ENCODE measurements around the gene CHN2. TPM values are rescaled to one million over a fixed set of nuclear protein-coding genes. Genes with fewer than 3 reads are reported as not detected.

The CHN2 gene
- total RNA-seq, 4 donors from 2014 or later: 8.0 to 9.8 (median 8.9) TPM

DNA sequence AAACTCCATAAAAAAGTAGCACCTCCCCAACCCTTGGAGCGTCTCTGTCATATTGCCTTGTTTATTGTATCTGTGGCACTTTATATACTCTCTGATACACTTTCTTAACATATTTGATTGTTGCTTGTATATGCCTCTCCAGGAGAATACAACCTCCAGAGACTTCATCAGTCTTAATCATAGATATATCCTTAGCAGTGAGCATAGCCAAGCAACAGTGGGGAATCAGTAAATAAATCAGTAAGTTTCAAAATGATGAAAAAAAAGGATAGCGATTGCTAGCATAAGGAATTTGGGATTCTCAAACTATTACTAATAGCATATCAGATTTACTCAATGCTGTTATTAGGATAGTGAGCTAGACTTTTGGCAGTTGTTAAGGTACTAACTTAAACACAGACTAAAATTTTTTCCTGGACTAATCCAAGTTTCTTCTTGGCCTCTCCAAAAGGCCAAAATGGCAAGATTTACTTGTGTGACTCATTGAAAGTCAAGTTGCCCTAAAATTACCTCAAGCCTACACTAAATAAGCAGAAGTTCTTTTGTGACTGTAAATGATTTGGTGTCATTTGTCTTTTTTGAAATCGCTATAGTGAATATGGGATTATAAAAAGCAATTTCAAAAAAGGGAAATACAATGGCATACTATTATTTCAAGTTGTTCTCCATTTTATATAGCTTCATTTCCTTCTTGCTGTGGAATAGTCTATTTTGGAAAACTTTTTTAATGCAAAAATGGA lies 177.9 kb downstream of the CHN2 start:
- WGBS: 59% methylated on average over 3 of the region's 3 CpGs
- intact Hi-C loops (cut with DNase I): no loop called here
- TF ChIP-seq POLR2A (IDR thresholded peaks at IDR 0.05; ENCODE audit: low read depth): no peak
- TF ChIP-seq, protein P1, sequence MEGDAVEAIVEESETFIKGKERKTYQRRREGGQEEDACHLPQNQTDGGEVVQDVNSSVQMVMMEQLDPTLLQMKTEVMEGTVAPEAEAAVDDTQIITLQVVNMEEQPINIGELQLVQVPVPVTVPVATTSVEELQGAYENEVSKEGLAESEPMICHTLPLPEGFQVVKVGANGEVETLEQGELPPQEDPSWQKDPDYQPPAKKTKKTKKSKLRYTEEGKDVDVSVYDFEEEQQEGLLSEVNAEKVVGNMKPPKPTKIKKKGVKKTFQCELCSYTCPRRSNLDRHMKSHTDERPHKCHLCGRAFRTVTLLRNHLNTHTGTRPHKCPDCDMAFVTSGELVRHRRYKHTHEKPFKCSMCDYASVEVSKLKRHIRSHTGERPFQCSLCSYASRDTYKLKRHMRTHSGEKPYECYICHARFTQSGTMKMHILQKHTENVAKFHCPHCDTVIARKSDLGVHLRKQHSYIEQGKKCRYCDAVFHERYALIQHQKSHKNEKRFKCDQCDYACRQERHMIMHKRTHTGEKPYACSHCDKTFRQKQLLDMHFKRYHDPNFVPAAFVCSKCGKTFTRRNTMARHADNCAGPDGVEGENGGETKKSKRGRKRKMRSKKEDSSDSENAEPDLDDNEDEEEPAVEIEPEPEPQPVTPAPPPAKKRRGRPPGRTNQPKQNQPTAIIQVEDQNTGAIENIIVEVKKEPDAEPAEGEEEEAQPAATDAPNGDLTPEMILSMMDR (IDR thresholded peaks at IDR 0.05): no peak
- TF ChIP-seq POLR2AphosphoS5 (IDR thresholded peaks at IDR 0.05): no peak
- TF ChIP-seq EP300 (IDR thresholded peaks at IDR 0.05): no peak

DNA sequence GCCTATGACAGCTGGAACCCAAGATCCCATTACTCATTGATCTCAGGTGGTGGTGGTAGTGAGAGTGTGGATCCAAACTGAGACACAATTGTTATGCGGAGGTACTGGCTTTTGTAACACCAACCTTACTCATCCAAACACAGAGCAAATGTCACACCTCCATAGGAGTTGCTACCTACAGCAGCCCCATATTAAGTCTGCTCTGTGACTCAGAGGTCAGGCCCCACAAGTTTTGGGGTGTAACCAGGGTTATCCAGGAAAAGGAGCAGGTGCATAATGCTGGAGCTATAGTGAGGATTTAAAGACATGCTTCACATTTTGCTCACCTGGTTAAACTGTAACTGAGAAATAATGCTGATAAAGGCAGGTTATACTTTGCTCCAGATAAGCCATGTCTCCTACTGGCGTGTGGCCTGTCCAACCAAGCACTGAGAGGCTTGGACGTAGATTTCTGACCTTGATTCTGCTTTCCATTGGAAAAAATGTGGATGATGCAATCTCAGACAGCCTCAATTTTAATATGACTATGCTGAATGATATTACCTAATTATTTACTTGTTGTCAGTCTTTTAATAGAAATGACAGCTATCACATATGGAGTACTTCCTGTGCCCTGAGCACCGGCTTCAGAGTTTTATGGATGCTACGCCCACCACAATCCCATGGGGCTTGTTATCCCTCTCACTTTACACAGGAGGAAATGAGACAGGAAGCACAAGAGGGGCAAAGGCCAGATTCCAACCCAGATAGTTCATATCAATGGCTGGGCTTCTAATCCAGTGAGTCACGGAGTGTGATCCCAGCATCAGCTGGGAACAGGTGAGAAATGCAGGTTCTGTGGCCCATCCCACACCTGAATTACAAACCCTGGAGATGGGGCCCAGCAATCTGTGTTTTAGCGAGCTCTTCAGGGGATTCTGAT lies 181.3 kb downstream of the CHN2 start:
- H3K36me3 ChIP-seq: no peaks in the 10 kb centered on the region
- H3K27me3 ChIP-seq: no peaks in the 10 kb centered on the region
- no peak for DNase-seq (ENCODE audit: extremely low spot score)
- TF ChIP-seq EP300 (IDR thresholded peaks at IDR 0.05) (no peak), POLR2A (IDR thresholded peaks at IDR 0.05; ENCODE audit: low read depth) (no peak), POLR2AphosphoS5 (IDR thresholded peaks at IDR 0.05) (no peak)
- TF ChIP-seq, protein P1 (IDR thresholded peaks at IDR 0.05): no peak
- H3K4me3 ChIP-seq: no peak overlapping the region
- H3K9me3 ChIP-seq: no peaks in the 10 kb centered on the region
- H3K4me1 ChIP-seq: peaks cover 0 to 8% (median 4%) of the 10 kb centered on the region in 4 donors
- 78% methylated on average over 7 of the region's 7 CpGs for WGBS
- no peak overlapping the region for H3K27ac ChIP-seq (replicated peaks in 1 of 4)
- intact Hi-C loops (cut with DNase I): no loop called here

More for the DNA sequence above, 177.9 kb downstream of the CHN2 start:
- no peak overlapping the region for H3K27ac ChIP-seq (replicated peaks in 1 of 4)
- peaks cover 0 to 16% (median 7%) of the 10 kb centered on the region in 4 donors for H3K4me1 ChIP-seq
- no peaks in the 10 kb centered on the region for H3K9me3 ChIP-seq
- H3K27me3 ChIP-seq: no peaks in the 10 kb centered on the region
- no peak overlapping the region for H3K4me3 ChIP-seq
- DNase-seq (ENCODE audit: extremely low spot score): no peak
- no peaks in the 10 kb centered on the region for H3K36me3 ChIP-seq

DNA sequence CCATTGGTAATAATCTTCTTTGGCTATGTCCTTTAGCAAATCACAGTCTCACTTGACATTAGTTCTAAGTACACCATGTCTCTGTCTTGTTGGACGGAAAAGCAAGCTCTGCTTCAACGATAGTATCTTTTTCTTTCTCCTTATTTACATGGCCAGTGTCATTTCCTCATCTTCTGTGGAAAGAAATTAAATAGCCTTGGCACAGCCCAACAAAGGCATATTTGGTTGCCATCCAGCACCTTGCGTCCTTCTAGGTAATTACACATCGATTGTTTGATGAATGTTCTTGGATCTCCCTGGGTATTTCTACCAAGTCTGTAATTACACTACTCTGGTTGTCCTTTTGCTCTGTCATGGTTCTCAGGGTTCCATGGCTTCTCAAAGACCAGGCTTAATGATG lies 183.1 kb downstream of the CHN2 start:
- Histone ChIP-seq H3K4me3 (no peak overlapping the region), H3K27ac (replicated peaks in 1 of 4) (no peak overlapping the region), H3K4me1 (peaks cover 0 to 6% (median 0%) of the 10 kb centered on the region in 4 donors), H3K9me3 (no peaks in the 10 kb centered on the region), H3K27me3 (no peaks in the 10 kb centered on the region), H3K36me3 (no peaks in the 10 kb centered on the region)
- WGBS: 71% methylated on average over 4 of the region's 4 CpGs
- intact Hi-C loops (cut with DNase I): no loop called here
- no peak for DNase-seq (ENCODE audit: extremely low spot score)
- no peak for TF ChIP-seq POLR2AphosphoS5 (IDR thresholded peaks at IDR 0.05)

DNA sequence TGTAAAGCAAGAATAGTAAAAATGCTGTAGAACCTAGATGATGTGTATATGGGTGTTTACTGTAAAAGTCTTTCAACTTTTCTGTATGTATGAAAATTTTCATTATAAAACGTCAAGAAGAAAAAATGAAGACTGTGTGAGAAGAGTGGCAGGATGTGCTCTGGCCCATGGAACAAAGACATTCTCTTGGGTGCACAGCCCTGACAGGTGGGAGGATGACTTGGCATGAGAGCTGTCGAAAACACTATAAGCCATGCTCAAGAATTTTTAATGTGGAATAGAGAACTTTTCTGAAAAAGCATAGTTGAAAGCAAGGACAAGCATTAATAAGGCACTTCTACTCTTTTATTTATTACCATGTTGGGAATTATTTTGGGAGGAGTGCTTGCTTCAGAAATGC lies 185.0 kb downstream of the CHN2 start:
- Histone ChIP-seq H3K36me3 (no peaks in the 10 kb centered on the region), H3K27me3 (no peaks in the 10 kb centered on the region), H3K4me1 (no peaks in the 10 kb centered on the region), H3K9me3 (no peaks in the 10 kb centered on the region), H3K4me3 (no peak overlapping the region), H3K27ac (replicated peaks in 1 of 4) (no peak overlapping the region)
- DNase-seq (ENCODE audit: extremely low spot score): no peak
- TF ChIP-seq, protein P1 (IDR thresholded peaks at IDR 0.05): no peak
- TF ChIP-seq EP300 (IDR thresholded peaks at IDR 0.05) (no peak), POLR2A (IDR thresholded peaks at IDR 0.05; ENCODE audit: low read depth) (no peak), POLR2AphosphoS5 (IDR thresholded peaks at IDR 0.05) (no peak)
- intact Hi-C loops (cut with DNase I): no loop called here
- WGBS: 92% methylated on average over 2 of the region's 2 CpGs
